Small intestine (tissue), 7 donors: ENCODE measurements around the gene YBX2. TPM values are rescaled to one million over a fixed set of nuclear protein-coding genes. Genes with fewer than 3 reads are reported as not detected.

Experiments used
- DNase-seq, 2 donors: peaks; one replicate each; pipeline versions ENCODE4 v3.0.0 to v3.0.0-alpha.2; 2013
- FAIRE-seq: peaks from 2 replicates; lab custom pipeline; 2012; peaks lifted over from hg19 to GRCh38; lab: Jason Lieb, UNC
- H3K27ac ChIP-seq, 3 donors: one replicate each; pipeline ENCODE4 v1.5.1; 2013; ENCODE audit warnings: low read length in 2 of 3, mild to moderate bottlenecking in 2 of 3, control low read depth in 1 of 3, inconsistent platforms in 1 of 3, low read depth in 1 of 3, moderate library complexity in 1 of 3
- H3K27me3 ChIP-seq, 3 donors: one replicate each; pipeline ENCODE4 v1.6.1; 2013; ENCODE audit warnings: low read length in 3 of 3, inconsistent platforms in 1 of 3; ENCODE audit not compliant: control insufficient read depth in 3 of 3, insufficient read depth in 3 of 3
- H3K36me3 ChIP-seq, 3 donors: one replicate each; pipeline ENCODE4 v1.6.1; 2013; ENCODE audit warnings: low read length in 3 of 3, inconsistent platforms in 1 of 3, low read depth in 1 of 3, mild to moderate bottlenecking in 1 of 3, moderate library complexity in 1 of 3; ENCODE audit not compliant: control insufficient read depth in 3 of 3, insufficient read depth in 2 of 3
- H3K4me1 ChIP-seq, 3 donors: one replicate each; pipeline ENCODE4 v1.6.1; 2013; ENCODE audit warnings: low read length in 2 of 3, inconsistent platforms in 1 of 3, low read depth in 1 of 3, mild to moderate bottlenecking in 1 of 3, moderate library complexity in 1 of 3; ENCODE audit not compliant: control insufficient read depth in 3 of 3, insufficient read depth in 2 of 3
- H3K4me3 ChIP-seq, 3 donors: one replicate each; pipeline ENCODE4 v1.5.1; 2013; ENCODE audit warnings: low read length in 3 of 3, control low read depth in 1 of 3, inconsistent platforms in 1 of 3, low read depth in 1 of 3, mild to moderate bottlenecking in 1 of 3, moderate library complexity in 1 of 3
- H3K9me3 ChIP-seq, 2 donors: one replicate each; pipeline ENCODE4 v1.6.1; 2013; ENCODE audit warnings: low read depth in 1 of 2, low read length in 1 of 2; ENCODE audit not compliant: control insufficient read depth in 2 of 2, insufficient read depth in 1 of 2
- WGBS, 3 donors: extraction: QIAGEN DNeasy Blood & Tissue Kit; methylation state at CpG; one replicate each; pipeline ENCODE4 v1.1.7; 2013; 5-methylcytosine and 5-hydroxymethylcytosine counted together
- polyA plus RNA-seq, 4 donors: library from polyadenylated mRNA; stranded (reverse) in 3 of 4; unstranded in 1 of 4; fragments of 200-250 nt in 3 of 4; fragments of 120-200 nt in 1 of 4; gene quantifications; one replicate each; pipeline versions ENCODE4 v1.2.1 to v1.2.3, GENCODE V29; 2013
- donor health status: healthy with polysubstance abuse.
- donor health status: control.
- donor health status: control.
- donor health status: Bipolar disorder and iron deficiency.
- donor health status: healthy.

The YBX2 gene
- polyA plus RNA-seq, 4 donors, result 4.0 to 49.6 (median 11.1) TPM

DNA sequence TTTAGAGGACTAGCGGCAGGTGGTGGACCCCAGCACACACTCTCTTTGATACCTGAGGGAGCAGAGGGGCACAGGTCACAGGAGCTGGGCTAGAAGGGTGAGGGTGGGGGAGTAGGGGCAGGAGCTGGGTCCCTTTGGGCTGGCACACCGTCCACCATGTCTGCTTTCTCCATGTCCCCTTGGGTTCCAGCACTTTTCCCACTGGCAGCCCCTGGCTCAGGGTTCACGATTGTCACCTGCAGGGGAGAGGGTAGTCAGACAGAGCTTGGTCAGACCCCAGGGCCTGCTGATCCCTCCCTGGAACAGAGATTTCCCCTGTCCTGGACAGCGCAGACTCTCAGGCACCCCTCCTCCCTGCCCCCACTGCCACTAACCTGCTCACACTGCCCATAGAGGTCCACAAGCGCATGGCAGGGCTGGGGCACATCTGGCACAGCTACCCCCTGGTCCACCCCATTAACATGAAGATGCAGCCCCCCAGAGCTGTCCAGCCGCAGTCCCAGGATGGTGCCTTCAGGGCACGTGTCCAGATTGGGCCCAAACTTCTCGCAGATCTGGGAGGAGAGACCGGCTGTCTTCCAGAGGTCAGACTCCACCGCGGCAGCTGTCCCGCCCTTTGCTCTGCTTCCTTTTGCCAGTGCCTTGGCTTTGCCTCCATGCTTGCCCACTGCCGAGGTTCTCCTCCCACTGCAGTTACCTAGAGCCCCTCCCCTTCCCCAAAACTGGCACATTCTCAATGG lies 23.9 kb upstream of the YBX2 start:
- peak in 1 of 2 donors; percentile 43 for DNase-seq
- peaks cover 8 to 76% (median 10%) of the 10 kb centered on the region in 3 donors for H3K36me3 ChIP-seq
- WGBS, 3 donors, result 52 to 82% (median 67%) methylated on average over 12 to 13 of the region's 13 CpGs
- H3K4me3 ChIP-seq, result no peak overlapping the region
- H3K27me3 ChIP-seq, result no peaks in the 10 kb centered on the region
- H3K27ac ChIP-seq, result no peak overlapping the region
- H3K9me3 ChIP-seq, result no peaks in the 10 kb centered on the region
- peaks cover 3 to 16% (median 3%) of the 10 kb centered on the region in 3 donors for H3K4me1 ChIP-seq
- no peak for FAIRE-seq

DNA sequence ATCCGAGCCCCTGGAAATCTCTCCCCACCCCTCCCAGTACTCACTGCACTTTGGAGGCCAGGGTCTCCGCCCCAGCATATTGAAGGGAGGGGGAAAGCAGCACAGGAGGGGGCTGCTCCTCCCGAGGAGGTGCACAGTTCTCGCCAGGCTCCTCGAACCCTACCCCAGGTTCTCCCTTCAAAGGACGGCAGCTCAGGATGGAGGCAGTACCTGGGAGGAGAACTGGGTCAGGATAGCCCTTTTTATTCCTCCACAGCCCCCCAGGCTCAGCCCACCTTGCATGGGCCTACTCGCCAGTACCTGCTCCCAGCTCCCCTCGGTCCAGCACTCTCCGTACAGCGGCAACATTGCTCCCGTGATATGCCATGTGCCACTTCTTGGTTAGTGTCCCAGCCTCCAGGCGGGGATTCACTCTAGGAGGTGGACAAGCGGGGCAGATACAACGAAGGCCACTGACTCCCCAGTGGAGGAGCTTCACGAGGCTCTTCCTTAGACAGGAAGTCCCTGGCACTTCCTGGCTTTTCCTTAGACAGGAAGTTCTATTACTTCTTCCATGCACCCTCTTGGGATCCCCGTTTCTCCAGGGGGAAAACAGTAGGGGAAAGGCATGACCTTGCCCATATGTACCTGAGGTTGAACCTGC lies 22.8 kb upstream of the YBX2 start:
- Histone ChIP-seq H3K4me1 (peaks cover 3 to 16% (median 3%) of the 10 kb centered on the region in 3 donors), H3K27me3 (no peaks in the 10 kb centered on the region), H3K36me3 (peaks cover 7 to 76% (median 14%) of the 10 kb centered on the region in 3 donors), H3K4me3 (no peak overlapping the region), H3K9me3 (no peaks in the 10 kb centered on the region), H3K27ac (no peak overlapping the region)
- DNase-seq, result no peak
- WGBS, 3 donors, result 88 to 89% (median 88%) methylated on average over 16 of the region's 16 CpGs
- FAIRE-seq, result no peak

DNA sequence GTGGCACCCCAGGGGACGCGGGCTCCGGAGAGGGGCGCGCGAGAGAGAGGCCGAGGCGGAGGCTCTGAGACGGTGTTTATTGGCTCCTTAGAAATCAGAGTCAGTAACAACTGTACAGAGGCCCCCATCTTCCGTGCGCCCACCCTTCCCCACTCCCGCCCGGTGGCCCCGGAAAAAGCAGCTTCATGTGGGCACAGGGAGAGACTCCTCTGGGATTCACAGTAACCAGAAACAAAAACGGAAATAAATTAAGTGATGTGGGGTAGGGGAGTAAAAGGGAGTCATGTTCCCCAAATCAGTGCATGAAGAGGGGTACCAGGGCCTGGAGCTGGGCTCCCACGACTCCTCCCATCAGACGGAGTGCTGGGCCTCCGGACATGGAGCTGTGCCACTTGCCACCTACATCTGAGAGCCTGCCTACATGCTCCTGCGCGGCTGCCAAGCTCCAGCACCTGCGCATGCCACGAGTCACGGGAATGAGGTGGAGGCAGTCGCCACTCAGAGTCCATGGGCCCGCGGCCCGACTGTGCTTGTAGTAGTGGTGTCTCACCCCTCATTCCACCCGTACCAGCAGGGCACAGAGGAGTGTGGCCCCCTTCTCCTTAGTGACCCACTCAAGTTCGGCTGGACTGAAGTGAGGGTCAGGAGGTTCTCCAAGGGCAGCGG lies 21.3 kb upstream of the YBX2 start:
- DNase-seq (no peak), FAIRE-seq (no peak)
- Histone ChIP-seq H3K27me3 (no peaks in the 10 kb centered on the region), H3K9me3 (no peaks in the 10 kb centered on the region), H3K4me1 (peaks cover 3 to 16% (median 3%) of the 10 kb centered on the region in 3 donors), H3K4me3 (peak overlapping the region; percentile 79 to 99 (median 97)), H3K36me3 (peaks cover 7 to 74% (median 18%) of the 10 kb centered on the region in 3 donors), H3K27ac (peak overlapping the region; percentile 93 to 95 (median 93))
- WGBS, 3 donors, result 19 to 37% (median 31%) methylated on average over 30 of the region's 30 CpGs

DNA sequence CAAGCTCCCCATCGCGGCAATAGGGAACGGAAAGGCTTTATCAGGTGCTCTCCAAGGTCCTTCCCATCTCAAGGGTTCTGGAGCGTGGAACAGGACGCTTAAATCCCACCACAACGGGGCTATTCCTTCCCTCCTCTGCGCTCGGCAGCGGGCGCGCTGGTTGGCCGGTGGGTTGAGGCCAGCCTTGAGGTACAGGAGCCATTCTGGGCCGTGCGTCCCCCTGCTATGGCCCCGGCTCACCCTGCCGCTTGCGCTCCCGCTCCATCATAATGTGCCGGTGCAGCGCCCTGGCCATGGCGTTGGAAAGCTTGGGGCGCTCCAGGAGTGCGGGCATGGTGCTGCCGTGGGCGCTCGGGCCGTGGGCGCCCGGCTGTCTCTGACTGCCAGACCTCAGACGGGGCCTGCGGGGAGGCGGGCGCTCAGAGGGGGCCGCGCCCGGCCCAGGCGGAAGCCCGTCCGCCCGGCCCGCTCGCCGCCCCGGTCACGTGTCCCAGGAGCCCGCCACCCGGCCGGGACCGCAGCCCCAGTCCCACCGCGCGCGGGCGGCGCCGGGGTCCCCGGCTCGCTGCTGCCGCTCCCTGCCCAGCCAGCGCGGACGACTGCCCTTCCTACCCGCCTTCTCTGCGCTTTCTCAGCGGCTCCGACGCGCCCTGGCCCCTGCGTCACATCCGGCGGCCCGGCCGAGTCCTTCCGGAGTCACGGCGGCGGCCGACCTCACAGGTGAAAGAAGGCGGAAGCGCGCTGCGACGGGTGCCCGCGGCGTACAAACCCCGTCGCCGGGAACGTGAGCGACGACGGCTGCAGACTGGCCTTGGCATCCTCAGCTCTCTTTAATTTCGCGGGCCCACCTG lies 20.5 kb upstream of the YBX2 start, which contains the start of gene GPS2:
Gene GPS2 (minus strand): TSS at position 642 of the 851 bp plus-strand sequence. CDS start 308 bp downstream, at position 334.
- no peaks in the 10 kb centered on the region for H3K9me3 ChIP-seq
- peak within 1 kb of the TSS; percentile 79 to 99 (median 97) for H3K4me3 ChIP-seq
- H3K27ac ChIP-seq, result peak within 1 kb of the TSS; percentile 93 to 95 (median 93)
- DNase-seq (peak; percentile 90 to 98), FAIRE-seq (no peak)
- 0 to 1% (median 0%) methylated on average over 51 to 95 of the region's 95 CpGs for WGBS, 3 donors
- no peaks in the 10 kb centered on the region for H3K27me3 ChIP-seq
- peaks cover 7 to 70% (median 22%) of the 10 kb centered on the region in 3 donors for H3K36me3 ChIP-seq
- peaks cover 4 to 19% (median 5%) of the 10 kb centered on the region in 3 donors for H3K4me1 ChIP-seq

DNA sequence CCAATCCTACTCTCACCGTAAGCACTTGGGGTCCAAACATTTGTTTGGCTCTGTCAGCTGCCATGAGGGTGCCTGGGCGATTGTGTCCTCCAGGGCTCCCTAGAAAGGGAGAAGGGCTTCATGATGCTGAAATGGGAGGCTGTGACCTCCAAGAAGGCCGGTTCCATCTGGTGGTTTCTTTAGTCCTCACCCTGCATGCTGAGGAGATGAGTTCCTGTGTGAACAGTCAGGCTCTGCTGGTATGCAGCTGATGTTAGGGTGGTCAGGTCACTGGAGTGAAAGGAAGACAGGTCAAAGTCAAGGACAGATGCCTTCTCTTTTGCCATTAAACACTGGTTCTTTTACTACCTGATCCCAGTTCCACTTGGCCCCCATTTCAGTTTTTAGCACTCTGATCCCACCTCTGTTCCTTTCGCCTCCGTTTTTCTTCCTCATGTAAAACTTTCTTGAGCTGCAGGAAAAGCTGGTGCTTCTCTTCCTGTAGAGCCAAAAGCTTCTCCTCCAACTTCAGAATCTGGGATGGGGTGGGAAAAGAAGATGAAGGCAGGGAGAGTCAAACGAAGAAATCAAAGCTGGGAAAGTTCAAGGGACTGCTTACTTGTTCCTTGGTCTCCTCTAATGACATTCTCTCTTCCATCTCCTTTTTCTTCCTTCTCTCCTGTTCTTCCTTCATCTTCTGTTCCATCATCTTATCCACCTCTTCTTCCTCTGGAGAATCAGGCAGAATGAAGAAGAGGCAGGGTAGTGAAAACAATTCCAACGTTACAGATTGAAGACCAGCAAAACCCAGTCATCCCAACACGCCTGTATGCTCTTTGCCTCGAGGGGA lies 19.7 kb upstream of the YBX2 start:
- DNase-seq (no peak), FAIRE-seq (no peak)
- peak overlapping the region in 2 of 3 donors; percentile 85 to 93 for H3K27ac ChIP-seq
- H3K4me3 ChIP-seq, result peak overlapping the region; percentile 79 to 99 (median 97)
- peaks cover 5 to 27% (median 9%) of the 10 kb centered on the region in 3 donors for H3K4me1 ChIP-seq
- H3K9me3 ChIP-seq, result no peaks in the 10 kb centered on the region
- peaks cover 7 to 74% (median 26%) of the 10 kb centered on the region in 3 donors for H3K36me3 ChIP-seq
- 36 to 44% (median 44%) methylated on average over 9 of the region's 9 CpGs for WGBS, 3 donors
- H3K27me3 ChIP-seq, result no peaks in the 10 kb centered on the region

DNA sequence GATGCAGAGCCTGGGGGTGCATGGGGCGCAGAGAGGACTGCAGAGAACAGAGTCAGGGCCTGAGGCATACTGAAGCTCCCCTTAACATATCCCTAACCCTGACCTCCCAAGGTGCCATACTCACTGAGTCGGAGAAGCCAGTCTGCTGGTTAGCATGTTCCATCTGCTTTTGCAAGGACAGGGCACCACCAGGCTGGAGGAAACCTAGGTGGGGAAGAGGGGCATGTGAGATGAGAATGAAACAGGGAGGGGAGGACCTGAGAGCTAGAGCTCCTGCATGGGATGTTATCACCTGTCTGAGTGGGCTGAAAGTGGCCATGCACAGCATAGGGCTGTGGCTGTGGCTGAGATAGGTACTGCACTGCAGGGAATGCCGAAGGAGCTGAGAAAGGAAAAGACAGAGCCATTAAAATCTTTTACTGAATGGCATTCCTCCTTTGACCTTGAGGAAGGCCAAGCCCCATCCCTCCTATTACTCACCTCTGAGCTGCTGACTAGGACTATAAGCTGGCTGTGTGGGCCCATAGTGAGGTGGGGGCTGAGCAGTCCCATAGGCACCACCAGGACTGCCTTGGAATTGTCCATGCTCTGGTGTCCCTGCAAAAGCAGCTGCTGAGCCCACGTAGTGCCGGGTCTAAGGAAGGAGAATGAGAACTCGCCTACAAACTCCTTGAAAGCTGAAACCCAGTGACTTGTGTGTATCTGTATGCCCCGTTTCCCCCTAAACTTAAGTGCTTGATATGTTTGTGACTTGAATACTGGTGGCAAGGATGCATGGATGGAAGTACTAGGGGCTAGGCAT lies 18.9 kb upstream of the YBX2 start:
- H3K4me1 ChIP-seq, result peaks cover 2 to 31% (median 9%) of the 10 kb centered on the region in 3 donors
- DNase-seq, result no peak
- peak overlapping the region in 1 of 3 donors; percentile 93 for H3K27ac ChIP-seq
- no peak overlapping the region for H3K4me3 ChIP-seq
- H3K36me3 ChIP-seq, result peaks cover 7 to 67% (median 26%) of the 10 kb centered on the region in 3 donors
- no peaks in the 10 kb centered on the region for H3K27me3 ChIP-seq
- H3K9me3 ChIP-seq, result no peaks in the 10 kb centered on the region
- FAIRE-seq, result no peak
- 79 to 84% (median 81%) methylated on average over 7 of the region's 7 CpGs for WGBS, 3 donors
